Measurements from ENCODE around the gene SLMAP.

The SLMAP gene

GRCh38 chr3:57890874-57891273 is 134.8 kb downstream of the SLMAP start:
- no peak for DNase-seq (ENCODE audit: low read depth)

- DNase-seq (ENCODE audit: low read depth), result no peak
Measured at GRCh38 chr3:57892423-57892822, 136.3 kb downstream of the SLMAP start.

GRCh38 chr3:57893156-57893555 is 137.0 kb downstream of the SLMAP start:
- no peak for DNase-seq (ENCODE audit: low read depth)

- DNase-seq (ENCODE audit: low read depth), result no peak
Measured at GRCh38 chr3:57893668-57894067, 137.6 kb downstream of the SLMAP start.

- no peak for DNase-seq (ENCODE audit: low read depth)
Measured at GRCh38 chr3:57896031-57896430, 139.9 kb downstream of the SLMAP start.

- no peak for DNase-seq (ENCODE audit: low read depth)
Measured at GRCh38 chr3:57896691-57897090, 140.6 kb downstream of the SLMAP start.

- no peak for DNase-seq (ENCODE audit: low read depth)
Measured at GRCh38 chr3:57900786-57901185, 144.7 kb downstream of the SLMAP start.

- no peak for DNase-seq (ENCODE audit: low read depth)
Measured at GRCh38 chr3:57903124-57903890, 147.2 kb downstream of the SLMAP start.

- no peak for DNase-seq (ENCODE audit: low read depth)
Measured at GRCh38 chr3:57910990-57911389, 154.9 kb downstream of the SLMAP start.

- no peak for DNase-seq (ENCODE audit: low read depth)
Measured at GRCh38 chr3:57911593-57911992, 155.5 kb downstream of the SLMAP start.

GRCh38 chr3:57917601-57918000 is 161.5 kb downstream of the SLMAP start:
- no peak for DNase-seq (ENCODE audit: low read depth)

GRCh38 chr3:57918123-57918837 is 162.2 kb downstream of the SLMAP start:
- DNase-seq (ENCODE audit: low read depth), result no peak

GRCh38 chr3:57919987-57920386 is 163.9 kb downstream of the SLMAP start:
- no peak for DNase-seq (ENCODE audit: low read depth)

GRCh38 chr3:57923101-57923500 is 167.0 kb downstream of the SLMAP start:
- DNase-seq (ENCODE audit: low read depth), result no peak

GRCh38 chr3:57923752-57924151 is 167.6 kb downstream of the SLMAP start:
- DNase-seq (ENCODE audit: low read depth), result no peak

GRCh38 chr3:57927166-57927565 is 171.1 kb downstream of the SLMAP start:
- DNase-seq (ENCODE audit: low read depth), result no peak

- DNase-seq (ENCODE audit: low read depth), result no peak
Measured at GRCh38 chr3:57927916-57928315, 171.8 kb downstream of the SLMAP start.

- no peak for DNase-seq (ENCODE audit: low read depth)
Measured at GRCh38 chr3:57928511-57928910, 172.4 kb downstream of the SLMAP start.

- DNase-seq (ENCODE audit: low read depth), result no peak
Measured at GRCh38 chr3:57929988-57930387, 173.9 kb downstream of the SLMAP start.

GRCh38 chr3:57933602-57934001 is 177.5 kb downstream of the SLMAP start:
- DNase-seq (ENCODE audit: low read depth), result no peak

- DNase-seq (ENCODE audit: low read depth), result no peak
Measured at GRCh38 chr3:57934373-57934772, 178.3 kb downstream of the SLMAP start.

- DNase-seq (ENCODE audit: low read depth), result no peak
Measured at GRCh38 chr3:57935539-57935938, 179.4 kb downstream of the SLMAP start.

- DNase-seq (ENCODE audit: low read depth), result no peak
Measured at GRCh38 chr3:57937092-57937491, 181.0 kb downstream of the SLMAP start.

GRCh38 chr3:57939775-57940174 is 183.7 kb downstream of the SLMAP start:
- DNase-seq (ENCODE audit: low read depth), result no peak

Measured in stimulated activated CD8-positive, alpha-beta memory T cell treated with anti-CD3 and anti-CD28 coated beads, Interleukin-15, amount 100 ng/mL, for 24 hours (primary cell).